ENCODE measurements around the gene STRAP. TPM values are rescaled to one million over a fixed set of nuclear protein-coding genes. Genes with fewer than 3 reads are reported as not detected.

Gene STRAP
- polyA plus RNA-seq, 1 of the 3 experiments (the other 2 are of a cell fraction): 85.6 TPM

DNA sequence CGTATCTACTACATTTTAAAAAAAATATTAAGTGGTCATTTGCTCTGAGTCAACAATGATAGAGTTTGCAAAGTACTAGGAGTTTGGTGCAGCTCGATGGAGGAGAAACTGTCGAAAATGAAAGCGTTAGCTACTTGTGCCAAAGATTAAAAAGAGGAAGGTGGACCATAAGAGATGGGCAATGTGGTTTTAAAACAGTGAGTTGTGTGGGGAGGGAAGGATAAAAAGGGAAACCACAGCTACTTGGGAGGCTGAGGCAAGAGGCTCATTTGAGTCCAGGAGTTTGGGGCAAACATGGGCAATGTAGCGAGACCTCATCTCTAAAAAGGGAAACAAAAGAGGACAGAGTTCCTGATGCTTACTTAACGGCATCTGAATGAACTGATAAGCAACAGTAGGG lies 18.2 kb upstream of the STRAP start:
- H3K79me2 ChIP-seq (ENCODE audit: insufficient read depth): no peaks in the 10 kb centered on the region
- no peaks in the 10 kb centered on the region for H4K20me1 ChIP-seq (ENCODE audit: insufficient read depth)
- TF ChIP-seq FOSL2 (IDR thresholded peaks at IDR 0.05; ENCODE audit: borderline replicate concordance, low read depth) (no peak), FOXJ3 (CRISPR knock-in tag; IDR thresholded peaks at IDR 0.05) (no peak), EZH2phosphoT487 (IDR thresholded peaks at IDR 0.05; ENCODE audit: borderline replicate concordance, low read depth) (no peak), ELF1 (IDR thresholded peaks at IDR 0.05) (no peak), GABPA (IDR thresholded peaks at IDR 0.05; ENCODE audit: low read depth) (no peak), NFIC (IDR thresholded peaks at IDR 0.05; ENCODE audit: borderline replicate concordance) (no peak), SMC3 (IDR thresholded peaks at IDR 0.05; ENCODE audit: low read depth, low read length) (no peak), RAD21 (IDR thresholded peaks at IDR 0.05; ENCODE audit: low read length) (no peak), NRF1 (IDR thresholded peaks at IDR 0.05; ENCODE audit: low read depth, low read length) (no peak), TCF12 (IDR thresholded peaks at IDR 0.05) (no peak), GATA2 (CRISPR knock-in tag; IDR thresholded peaks at IDR 0.05) (no peak), YY1 (IDR thresholded peaks at IDR 0.05; ENCODE audit: low read depth) (no peak)
- TF ChIP-seq, protein P1, sequence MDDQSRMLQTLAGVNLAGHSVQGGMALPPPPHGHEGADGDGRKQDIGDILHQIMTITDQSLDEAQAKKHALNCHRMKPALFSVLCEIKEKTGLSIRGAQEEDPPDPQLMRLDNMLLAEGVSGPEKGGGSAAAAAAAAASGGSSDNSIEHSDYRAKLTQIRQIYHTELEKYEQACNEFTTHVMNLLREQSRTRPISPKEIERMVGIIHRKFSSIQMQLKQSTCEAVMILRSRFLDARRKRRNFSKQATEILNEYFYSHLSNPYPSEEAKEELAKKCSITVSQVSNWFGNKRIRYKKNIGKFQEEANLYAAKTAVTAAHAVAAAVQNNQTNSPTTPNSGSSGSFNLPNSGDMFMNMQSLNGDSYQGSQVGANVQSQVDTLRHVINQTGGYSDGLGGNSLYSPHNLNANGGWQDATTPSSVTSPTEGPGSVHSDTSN (IDR thresholded peaks at IDR 0.05): no peak
- no peaks in the 10 kb centered on the region for H3K4me1 ChIP-seq (ENCODE audit: control insufficient read depth in 1 of 2, insufficient read depth in 2 of 2, low read depth in 1 of 2, low read length in 1 of 2)
- H3K27me3 ChIP-seq (ENCODE audit: insufficient read depth): no peaks in the 10 kb centered on the region
- no peaks in the 10 kb centered on the region for H3K9me3 ChIP-seq
- DNase-seq: no peak
- WGBS (ENCODE audit: low lambda C conversion rate): 90% methylated on average over 6 of the region's 6 CpGs
- H3K9ac ChIP-seq: no peak overlapping the region
- no peak overlapping the region for H2AFZ ChIP-seq (ENCODE audit: low read depth)
- H3K4me2 ChIP-seq: no peak overlapping the region
- no peaks in the 10 kb centered on the region for H3K36me3 ChIP-seq (replicated peaks in 1 of 2; ENCODE audit: control insufficient read depth in 1 of 2, insufficient read depth in 2 of 2, low read length in 1 of 2)
- H3F3A ChIP-seq (replicated peaks; ENCODE audit: insufficient read depth): no peaks in the 10 kb centered on the region
- ChIA-PET CTCF (interaction anchor here (0.6 to 1.8 kb wide), 3 partner anchors 92 to 279 kb away, joined by 3 to 6 read pairs (median 5); no protein-coding TSS in a partner anchor), POLR2A (no interaction called here)
- no peak overlapping the region for H3K27ac ChIP-seq (ENCODE audit: low read depth in 2 of 2, low read length in 1 of 2)
- H3K4me3 ChIP-seq (ENCODE audit: low read depth in 2 of 2, low read length in 1 of 2): no peak overlapping the region
- no peaks in the 10 kb centered on the region for H3K9me2 ChIP-seq

GRCh38 chr12:15868186-15868585 lies 14.0 kb upstream of the STRAP start:
- TF ChIP-seq ELF1 (IDR thresholded peaks at IDR 0.05): no peak
- TF ChIP-seq MXI1 (IDR thresholded peaks at IDR 0.05; ENCODE audit: low read depth, low read length): no peak
- no peak for TF ChIP-seq IRF3 (IDR thresholded peaks at IDR 0.05; ENCODE audit: low read depth, low read length)
- TF ChIP-seq TEAD4 (IDR thresholded peaks at IDR 0.05; ENCODE audit: borderline replicate concordance, insufficient read depth): no peak
- TF ChIP-seq GATA2 (CRISPR knock-in tag; IDR thresholded peaks at IDR 0.05): no peak
- no peak for TF ChIP-seq EZH2phosphoT487 (IDR thresholded peaks at IDR 0.05; ENCODE audit: borderline replicate concordance, low read depth)
- no peak for TF ChIP-seq MEF2A (IDR thresholded peaks at IDR 0.05; ENCODE audit: borderline replicate concordance, low read depth)
- TF ChIP-seq, protein P2, sequence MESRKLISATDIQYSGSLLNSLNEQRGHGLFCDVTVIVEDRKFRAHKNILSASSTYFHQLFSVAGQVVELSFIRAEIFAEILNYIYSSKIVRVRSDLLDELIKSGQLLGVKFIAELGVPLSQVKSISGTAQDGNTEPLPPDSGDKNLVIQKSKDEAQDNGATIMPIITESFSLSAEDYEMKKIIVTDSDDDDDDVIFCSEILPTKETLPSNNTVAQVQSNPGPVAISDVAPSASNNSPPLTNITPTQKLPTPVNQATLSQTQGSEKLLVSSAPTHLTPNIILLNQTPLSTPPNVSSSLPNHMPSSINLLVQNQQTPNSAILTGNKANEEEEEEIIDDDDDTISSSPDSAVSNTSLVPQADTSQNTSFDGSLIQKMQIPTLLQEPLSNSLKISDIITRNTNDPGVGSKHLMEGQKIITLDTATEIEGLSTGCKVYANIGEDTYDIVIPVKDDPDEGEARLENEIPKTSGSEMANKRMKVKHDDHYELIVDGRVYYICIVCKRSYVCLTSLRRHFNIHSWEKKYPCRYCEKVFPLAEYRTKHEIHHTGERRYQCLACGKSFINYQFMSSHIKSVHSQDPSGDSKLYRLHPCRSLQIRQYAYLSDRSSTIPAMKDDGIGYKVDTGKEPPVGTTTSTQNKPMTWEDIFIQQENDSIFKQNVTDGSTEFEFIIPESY (IDR thresholded peaks at IDR 0.05; ENCODE audit: borderline replicate concordance, low read depth): no peak
- TF ChIP-seq POLR2AphosphoS5 (IDR thresholded peaks at IDR 0.05; ENCODE audit: low read depth, low read length): no peak
- TF ChIP-seq YY1 (IDR thresholded peaks at IDR 0.05; ENCODE audit: low read depth): no peak
- TF ChIP-seq SMC3 (IDR thresholded peaks at IDR 0.05; ENCODE audit: low read depth, low read length): no peak
- no peak for TF ChIP-seq EP300 (IDR thresholded peaks at IDR 0.05; ENCODE audit: borderline replicate concordance in 1 of 2, low read depth in 1 of 2, low read length in 1 of 2)
- no peak for TF ChIP-seq REST (IDR thresholded peaks at IDR 0.05; ENCODE audit: low read depth, low read length)
- Histone ChIP-seq H2AFZ (ENCODE audit: low read depth) (no peak overlapping the region), H3K36me3 (replicated peaks in 1 of 2; ENCODE audit: control insufficient read depth in 1 of 2, insufficient read depth in 2 of 2, low read length in 1 of 2) (no peaks in the 10 kb centered on the region), H3K9me2 (no peaks in the 10 kb centered on the region), H3K9ac (no peak overlapping the region), H3K9me3 (no peaks in the 10 kb centered on the region), H3K4me2 (no peak overlapping the region), H3K79me2 (ENCODE audit: insufficient read depth) (no peaks in the 10 kb centered on the region), H4K20me1 (ENCODE audit: insufficient read depth) (no peaks in the 10 kb centered on the region), H3K27ac (ENCODE audit: low read depth in 2 of 2, low read length in 1 of 2) (no peak overlapping the region), H3K4me3 (ENCODE audit: low read depth in 2 of 2, low read length in 1 of 2) (no peak overlapping the region), H3F3A (replicated peaks; ENCODE audit: insufficient read depth) (no peaks in the 10 kb centered on the region), H3K4me1 (ENCODE audit: control insufficient read depth in 1 of 2, insufficient read depth in 2 of 2, low read depth in 1 of 2, low read length in 1 of 2) (no peaks in the 10 kb centered on the region), H3K27me3 (ENCODE audit: insufficient read depth) (no peaks in the 10 kb centered on the region)
- ChIA-PET POLR2A (no interaction called here), CTCF (no interaction called here)
- 74% methylated on average over 3 of the region's 3 CpGs for WGBS (ENCODE audit: low lambda C conversion rate)
- DNase-seq: no peak

Data from SK-N-SH (cell line).